GM12878 (cell line): ENCODE data around the gene C4BPB. TPM values are rescaled to one million over a fixed set of nuclear protein-coding genes. Genes with fewer than 3 reads are reported as not detected.

Source experiments
- ATAC-seq: fragments of 200-7000 bp; cut with Tn5 transposase; 3 replicates; pipeline ENCODE4 v1.9.1; 2020; ENCODE audit warnings: mild to moderate bottlenecking, moderate library complexity
- BruUV-seq: library from RNA; stranded (reverse); fragments of 400-500 nt; replicated peaks from 2 replicates; lab custom pipeline; 2021; lab: Mats Ljungman, UMichigan
- CTCF ChIA-PET: fragments of 300-600 bp; sonication (Branson Sonifier 250); formaldehyde crosslinking; extraction: SDS; loops from one replicate; lab custom pipeline; 2021; ENCODE audit warnings: inconsistent platforms; lab: Yijun Ruan, JAX
- POLR2A ChIA-PET: fragments of 350-600 bp; formaldehyde crosslinking; extraction: SDS; loops from one replicate; lab custom pipeline; 2021; ENCODE audit warnings: inconsistent platforms; lab: Charles Lee
- RAD21 ChIA-PET: fragments of 300-600 bp; sonication (Branson Sonifier 250); formaldehyde crosslinking; loops from one replicate; lab custom pipeline; 2023; ENCODE audit warnings: antibody characterized with exemption; ENCODE audit not compliant: unreplicated experiment; lab: Charles Lee
- SMC1A ChIA-PET: fragments of 300-600 bp; sonication (Branson Sonifier 250); formaldehyde crosslinking; loops from one replicate; lab custom pipeline; 2023; ENCODE audit not compliant: unreplicated experiment, uncharacterized antibody; lab: Charles Lee
- DNase-seq: peaks from one replicate; pipeline ENCODE4 v3.0.0-alpha.2; 2011; ENCODE audit warnings: low read depth, low spot score
- FAIRE-seq: peaks from 3 replicates; lab custom pipeline; 2011; peaks lifted over from hg19 to GRCh38; lab: Jason Lieb, UNC
- H2AFZ ChIP-seq: 2 replicates; pipeline ENCODE4 v1.6.0; 2011; ENCODE audit warnings: low read depth, low read length, control low read depth; ENCODE audit not compliant: control insufficient read depth
- H3K27ac ChIP-seq: 2 replicates; pipeline ENCODE4 v1.5.1; 2011; ENCODE audit warnings: control low read depth; ENCODE audit not compliant: control insufficient read depth, insufficient read depth
- H3K27me3 ChIP-seq, 2 experiments: replicated peaks in 1 of 2; 2 replicates each; pipeline versions ENCODE4 v1.6.0 to v1.6.1; 2011; ENCODE audit warnings: low read length in 1 of 2; ENCODE audit not compliant: control insufficient read depth in 2 of 2, insufficient read depth in 2 of 2
- H3K36me3 ChIP-seq, 2 experiments: 2 replicates each; pipeline ENCODE4 v1.5.1; 2011; ENCODE audit warnings: low read length in 1 of 2; ENCODE audit not compliant: control insufficient read depth in 2 of 2, insufficient read depth in 2 of 2
- H3K4me1 ChIP-seq: 2 replicates; pipeline ENCODE4 v1.6.1; 2011; ENCODE audit warnings: mild to moderate bottlenecking, low read length, moderate library complexity, mixed read lengths; ENCODE audit not compliant: control insufficient read depth, insufficient read depth
- H3K4me2 ChIP-seq: 2 replicates; pipeline ENCODE4 v1.6.0; 2011; ENCODE audit warnings: control low read depth; ENCODE audit not compliant: control insufficient read depth, insufficient read depth
- H3K4me3 ChIP-seq: fragments of 200-600 bp; sonication (generic); 2 replicates; pipeline ENCODE4 v1.5.1; 2016
- H3K79me2 ChIP-seq: 2 replicates; pipeline ENCODE4 v1.6.0; 2011; ENCODE audit warnings: low read length; ENCODE audit not compliant: control insufficient read depth, insufficient read depth
- H3K9ac ChIP-seq: 2 replicates; pipeline ENCODE4 v1.8.0; 2011; ENCODE audit warnings: low read length, control low read depth, mixed read lengths; ENCODE audit not compliant: control insufficient read depth, insufficient read depth
- H3K9me3 ChIP-seq: replicated peaks from 3 replicates; pipeline ENCODE4 v1.5.1; 2011; ENCODE audit warnings: mild to moderate bottlenecking, low read length; ENCODE audit not compliant: control insufficient read depth, insufficient read depth
- H4K20me1 ChIP-seq: 2 replicates; pipeline ENCODE4 v1.6.0; 2011; ENCODE audit not compliant: control insufficient read depth, insufficient read depth
- CTCF ChIP-seq, 3 experiments: IDR thresholded peaks in 2 of 3; conservative IDR thresholded peaks in 1 of 3; 2 replicates each; pipeline ENCODE4 v1.5.1; 2011; ENCODE audit warnings: low read depth in 3 of 3, low read length in 3 of 3, mild to moderate bottlenecking in 3 of 3, control low read depth in 2 of 3, moderate library complexity in 2 of 3, inconsistent platforms in 1 of 3, mixed read lengths in 1 of 3; ENCODE audit not compliant: control insufficient read depth in 2 of 3, insufficient read depth in 1 of 3; ENCODE audit errors: extremely low read depth in 1 of 3
- E2F4 ChIP-seq: IDR thresholded peaks from 2 replicates; pipeline ENCODE4 v1.6.1; 2012; ENCODE audit warnings: low read depth, low read length, improper control_type of control experiment
- ESRRA ChIP-seq: IDR thresholded peaks from 2 replicates; pipeline ENCODE4 v1.6.1; 2012; ENCODE audit warnings: mild to moderate bottlenecking, low read length, improper control_type of control experiment
- MEF2A ChIP-seq: IDR thresholded peaks from 2 replicates; pipeline ENCODE4 v1.6.1; 2011; ENCODE audit warnings: low read depth, mild to moderate bottlenecking, low read length, moderate library complexity; ENCODE audit not compliant: insufficient read depth
- NKRF ChIP-seq: fragments of 450-650 bp; conservative IDR thresholded peaks from 2 replicates; pipeline ENCODE4 v1.6.1; 2017; ENCODE audit warnings: mild to moderate bottlenecking, moderate library complexity
- POU2F2 ChIP-seq: IDR thresholded peaks from 3 replicates; pipeline ENCODE4 v1.6.1; 2011; ENCODE audit warnings: low read depth, mild to moderate bottlenecking, low read length, borderline replicate concordance
- RAD21 ChIP-seq: IDR thresholded peaks from 2 replicates; pipeline ENCODE4 v1.6.1; 2011; ENCODE audit warnings: mild to moderate bottlenecking, low read depth, low read length, moderate library complexity; ENCODE audit not compliant: insufficient read depth
- SMC3 ChIP-seq: IDR thresholded peaks from 2 replicates; pipeline ENCODE4 v1.6.1; 2011; ENCODE audit warnings: low read length, improper control_type of control experiment, borderline replicate concordance
- SPI1 ChIP-seq: IDR thresholded peaks from 2 replicates; pipeline ENCODE4 v1.6.1; 2011; ENCODE audit warnings: low read depth, mild to moderate bottlenecking, low read length, moderate library complexity, borderline replicate concordance; ENCODE audit not compliant: insufficient read depth
- TARDBP ChIP-seq: IDR thresholded peaks from 2 replicates; pipeline ENCODE4 v1.6.1; 2016; ENCODE audit warnings: borderline replicate concordance
- YY1 ChIP-seq: IDR thresholded peaks from 2 replicates; pipeline ENCODE4 v1.6.1; 2011; ENCODE audit warnings: low read depth, mild to moderate bottlenecking, low read length
- ZBTB33 ChIP-seq: fragments of 450-650 bp; IDR thresholded peaks from 2 replicates; pipeline ENCODE4 v1.6.1; 2017; ENCODE audit warnings: mild to moderate bottlenecking
- ZNF24 ChIP-seq: fragments of 450-650 bp; IDR thresholded peaks from 2 replicates; pipeline ENCODE4 v1.6.1; 2017; ENCODE audit warnings: antibody characterized with exemption, mild to moderate bottlenecking
- WGBS: methylation state at CpG from one replicate; pipeline ENCODE4 v1.1.6; 2016; ENCODE audit warnings: low lambda C conversion rate; ENCODE audit not compliant: insufficient replicate concordance, insufficient coverage; ENCODE audit errors: missing lambda C conversion rate; 5-methylcytosine and 5-hydroxymethylcytosine counted together
- in situ Hi-C: fragments of 300-500 bp; cut with MboI; formaldehyde crosslinking; loops from 9 replicates; pipeline ENCODE4 v1.14.3; 2018; ENCODE audit warnings: mixed read lengths
- intact Hi-C: fragments of 100-400 bp; cut with micrococcal nuclease; formaldehyde crosslinking; loops from one replicate; pipeline ENCODE4 v1.14.2; 2022; ENCODE audit not compliant: unreplicated experiment
- polyA plus RNA-seq, 11 experiments: library from polyadenylated mRNA; depleted of rRNA in 4 of 11; unstranded in 6 of 11; stranded (reverse) in 5 of 11; fragments of >200 nt; fragmentation: Nextera tagmentation in 4 of 11; fragmentation: Illumina TruSeq in 1 of 11; extraction: Ambion mirVana in 4 of 11; extraction: Trizol in 1 of 11; gene quantifications; 1 replicate in 1 of 11; 2 replicates in 10 of 11; pipeline versions ENCODE4 v1.2.1 to v1.2.3, GENCODE V29; 2011 to 2016; ENCODE audit warnings: inconsistent platforms in 2 of 11, missing spikeins in 2 of 11, low read depth in 1 of 11
- total RNA-seq, 4 experiments: library from RNA; depleted of rRNA in 3 of 4; stranded (reverse); fragments of >200 nt in 3 of 4; fragmentation: Illumina TruSeq in 1 of 4; extraction: Trizol in 1 of 4; gene quantifications; 2 replicates each; pipeline versions ENCODE4 v1.2.1 to v1.2.3, GENCODE V29; 2013 to 2021

The C4BPB gene
- total and polyA plus RNA-seq, 10 of the 15 experiments (the other 5 are each of a cell fraction or from before 2014, with no cell fraction given), result 0.31 to 1.2 (median 0.53) TPM; not detected in 1

- CTCF ChIA-PET, result interaction anchor here (0.6 to 10.2 kb wide), 8 partner anchors 25 to 422 kb away, joined by 3 to 154 read pairs (median 16); partner anchors contain the start of genes PFKFB2 and YOD1
- no peak overlapping the region for H3K4me3 ChIP-seq
- FAIRE-seq (peak; percentile 96), ATAC-seq (peak; percentile 94), DNase-seq (peak; percentile 53)
- BruUV-seq, result no TSS peak
- H2AFZ ChIP-seq, result no peak overlapping the region
- H3K27me3 ChIP-seq, result no peaks in the 10 kb centered on the region
- no peaks in the 10 kb centered on the region for H3K4me1 ChIP-seq
- no peaks in the 10 kb centered on the region for H3K36me3 ChIP-seq
- H3K9me3 ChIP-seq, result no peaks in the 10 kb centered on the region
- H3K4me2 ChIP-seq, result no peak overlapping the region
- no peak overlapping the region for H3K27ac ChIP-seq
- no peak overlapping the region for H3K9ac ChIP-seq
- no peaks in the 10 kb centered on the region for H4K20me1 ChIP-seq
- POLR2A ChIA-PET, result no interaction called here
- SMC1A ChIA-PET, result interaction anchor here (0.6 to 7.7 kb wide), 12 partner anchors 9 to 353 kb away, joined by 3 to 66 read pairs (median 3); partner anchors contain the start of gene YOD1
- in situ Hi-C loops (loop anchor here (5.0 kb wide), 1 partner anchor 330 kb away; no protein-coding TSS in a partner anchor), intact Hi-C loops (loop anchor here (1.0 to 5.0 kb wide), 5 partner anchors 27 to 94 kb away; no protein-coding TSS in a partner anchor)
- RAD21 ChIA-PET, result interaction anchor here (1.2 to 1.4 kb wide), 3 partner anchors 28 to 422 kb away, joined by 3 to 7 read pairs (median 3); no protein-coding TSS in a partner anchor
- TF ChIP-seq CTCF (IDR thresholded peaks at IDR 0.05 in 2 of 3, conservative IDR thresholded peaks at IDR 0.05 in 1 of 3; ENCODE audit: control insufficient read depth in 2 of 3, extremely low read depth in 1 of 3, insufficient read depth in 1 of 3, low read depth in 3 of 3, low read length in 3 of 3), result peak; percentile 85 to 95 (median 92); a peak in 5 of 6 replicates
- TF ChIP-seq ESRRA, result no peak
- TF ChIP-seq RAD21, result peak; percentile 94
- TF ChIP-seq NKRF, result no peak
- no peak for TF ChIP-seq POU2F2
- TF ChIP-seq SMC3, result peak; percentile 86
- TF ChIP-seq ZBTB33, result no peak
- TF ChIP-seq YY1, result 0 out of 2 replicates have a peak, but pooled peaks have one; percentile 49
- TF ChIP-seq SPI1, result no peak
- no peak for TF ChIP-seq TARDBP
- no peak for TF ChIP-seq E2F4
- no peak for TF ChIP-seq MEF2A
- TF ChIP-seq ZNF24, result 0 out of 2 replicates have a peak, but pooled peaks have one; percentile 24
- 40% methylated on average over 6 of the region's 6 CpGs for WGBS
- H3K79me2 ChIP-seq, result no peaks in the 10 kb centered on the region
Measured at GRCh38 chr1:207077470-207078377, 10.9 kb upstream of the C4BPB start.
